NCI-H2107 treated with DMSO at 0.1 percent for 48 hours (cell line): ENCODE results near the gene ARID2.
A peak's percentile ranks its signal among the peaks of the same experiment; 100 is the strongest.

Experiments used
- DNase-seq: peaks from one replicate; lab custom pipeline; 2025; ENCODE audit not compliant: unreplicated experiment; lab: John Stamatoyannopoulos, UW

The ARID2 gene

GRCh38 chr12:45729233-45730083 lies at the start of gene ARID2:
Gene ARID2, plus strand, starts transcription at chr12:45729706. Its CDS starts 131 bp downstream, at chr12:45729837.
- no peak for DNase-seq

- no peak for DNase-seq
These were observed 49.1 kb upstream of the ARID2 start for GRCh38 chr12:45680362-45680761.

- DNase-seq = no peak
These were observed 48.0 kb upstream of the ARID2 start for GRCh38 chr12:45681465-45681864.

GRCh38 chr12:45685680-45686079 lies 43.8 kb upstream of the ARID2 start:
- no peak for DNase-seq

GRCh38 chr12:45687081-45688015 lies 42.2 kb upstream of the ARID2 start:
- no peak for DNase-seq

GRCh38 chr12:45688183-45688582 lies 41.3 kb upstream of the ARID2 start:
- peak; percentile 8 for DNase-seq

- DNase-seq = no peak
These were observed 34.5 kb upstream of the ARID2 start for GRCh38 chr12:45695035-45695434.

GRCh38 chr12:45695606-45696005 lies 33.9 kb upstream of the ARID2 start:
- no peak for DNase-seq

- DNase-seq = no peak
These were observed 33.5 kb upstream of the ARID2 start for GRCh38 chr12:45696049-45696448.

GRCh38 chr12:45697371-45697770 lies 32.1 kb upstream of the ARID2 start:
- no peak for DNase-seq

GRCh38 chr12:45701296-45701695 lies 28.2 kb upstream of the ARID2 start:
- DNase-seq = no peak

- no peak for DNase-seq
These were observed 25.6 kb upstream of the ARID2 start for GRCh38 chr12:45703942-45704341.

GRCh38 chr12:45704968-45705367 lies 24.5 kb upstream of the ARID2 start:
- DNase-seq = no peak

GRCh38 chr12:45705404-45705803 lies 24.1 kb upstream of the ARID2 start:
- DNase-seq = no peak

- DNase-seq = no peak
These were observed 22.2 kb upstream of the ARID2 start for GRCh38 chr12:45707241-45707857.

- DNase-seq = no peak
These were observed 21.1 kb upstream of the ARID2 start for GRCh38 chr12:45708363-45708762.

- no peak for DNase-seq
These were observed 20.6 kb upstream of the ARID2 start for GRCh38 chr12:45708901-45709300.

- no peak for DNase-seq
These were observed 17.2 kb upstream of the ARID2 start for GRCh38 chr12:45712319-45712718.

- DNase-seq = no peak
These were observed 16.4 kb upstream of the ARID2 start for GRCh38 chr12:45713078-45713477.

- no peak for DNase-seq
These were observed 11.2 kb upstream of the ARID2 start for GRCh38 chr12:45718306-45718705.

- no peak for DNase-seq
These were observed 9.4 kb upstream of the ARID2 start for GRCh38 chr12:45720069-45720468.
